Embryonic facial prominence (tissue), 1 donor: ENCODE measurements around the gene MCM10.
"Not testable (repeated sequence)": the region's sequence is repeated elsewhere in the genome, so short reads cannot be mapped to it uniquely, and the experiment has no call there.

ENCODE experiments used
- DNase-seq: peaks from one replicate; pipeline ENCODE4 v3.0.0-alpha.2; 2016; ENCODE audit errors: extremely low spot score

Gene MCM10

DNA sequence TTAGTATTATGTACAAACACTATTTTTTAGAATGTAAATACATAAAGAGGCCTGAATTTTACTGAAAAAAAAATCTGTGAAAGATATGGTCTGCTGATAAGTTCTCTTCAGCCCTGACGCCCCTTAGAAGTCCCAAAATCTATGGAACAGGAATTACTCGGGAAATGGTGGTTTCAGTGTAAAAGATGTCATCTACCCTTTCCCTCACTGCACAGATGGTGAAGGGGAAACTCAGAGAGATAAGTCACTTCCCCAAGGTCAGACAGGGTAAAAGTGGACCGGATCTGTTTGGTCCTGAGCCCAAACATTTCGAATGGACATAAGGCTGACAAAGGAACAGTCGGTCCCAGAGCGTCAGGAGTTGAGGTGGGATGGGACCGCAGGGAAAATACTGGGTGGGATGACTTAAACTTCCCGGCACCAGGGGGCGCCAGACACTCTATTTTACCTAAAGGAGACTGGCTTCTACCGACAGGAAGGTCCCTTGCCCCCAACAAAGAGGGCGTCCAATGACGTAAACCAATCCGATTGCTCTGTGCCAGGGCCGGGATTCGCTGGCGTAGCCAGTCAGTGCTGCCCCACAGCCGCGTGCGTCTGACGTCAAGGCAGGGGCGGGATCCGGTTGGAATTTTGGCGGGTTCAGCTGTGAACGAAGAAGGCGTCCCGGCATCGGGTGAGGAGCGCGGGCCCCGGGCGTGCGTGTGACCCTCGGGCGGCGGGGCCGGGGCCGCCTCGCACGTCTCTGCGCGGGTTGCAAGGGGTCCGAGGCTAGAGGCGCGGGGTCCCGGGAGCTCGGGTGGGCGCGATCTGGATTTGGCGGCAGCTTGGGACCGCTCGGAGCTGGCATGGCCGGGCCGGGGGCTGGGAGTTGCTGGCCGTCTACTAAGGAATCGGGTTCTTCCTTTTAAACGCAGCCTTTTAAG is at the start of gene MCM10:
Gene MCM10, plus strand, starts transcription at position 625 of the 923 bp plus-strand sequence. CDS start 2,645 bp downstream, outside the sequence.
- peak; percentile 97 for DNase-seq

DNA sequence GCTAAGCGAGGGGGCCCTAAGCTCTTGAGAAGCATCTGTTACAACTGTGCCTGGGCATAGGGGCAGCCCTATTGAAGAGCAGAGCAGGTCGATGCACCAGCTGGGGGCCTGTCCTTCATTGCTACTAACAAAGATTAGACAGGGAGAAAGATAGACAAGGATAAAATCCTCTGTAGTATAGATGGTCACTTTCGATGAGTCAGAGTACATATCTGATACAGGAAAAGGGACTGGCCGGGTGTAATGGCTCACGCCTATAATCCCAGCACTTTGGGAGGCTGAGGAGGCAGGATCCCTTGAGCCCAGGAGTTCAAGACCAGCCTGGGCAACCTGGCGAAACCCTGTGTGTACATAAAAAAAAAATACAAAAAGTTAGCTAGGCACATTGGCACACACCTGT is 47.8 kb upstream of the MCM10 start:
- no peak for DNase-seq

DNA sequence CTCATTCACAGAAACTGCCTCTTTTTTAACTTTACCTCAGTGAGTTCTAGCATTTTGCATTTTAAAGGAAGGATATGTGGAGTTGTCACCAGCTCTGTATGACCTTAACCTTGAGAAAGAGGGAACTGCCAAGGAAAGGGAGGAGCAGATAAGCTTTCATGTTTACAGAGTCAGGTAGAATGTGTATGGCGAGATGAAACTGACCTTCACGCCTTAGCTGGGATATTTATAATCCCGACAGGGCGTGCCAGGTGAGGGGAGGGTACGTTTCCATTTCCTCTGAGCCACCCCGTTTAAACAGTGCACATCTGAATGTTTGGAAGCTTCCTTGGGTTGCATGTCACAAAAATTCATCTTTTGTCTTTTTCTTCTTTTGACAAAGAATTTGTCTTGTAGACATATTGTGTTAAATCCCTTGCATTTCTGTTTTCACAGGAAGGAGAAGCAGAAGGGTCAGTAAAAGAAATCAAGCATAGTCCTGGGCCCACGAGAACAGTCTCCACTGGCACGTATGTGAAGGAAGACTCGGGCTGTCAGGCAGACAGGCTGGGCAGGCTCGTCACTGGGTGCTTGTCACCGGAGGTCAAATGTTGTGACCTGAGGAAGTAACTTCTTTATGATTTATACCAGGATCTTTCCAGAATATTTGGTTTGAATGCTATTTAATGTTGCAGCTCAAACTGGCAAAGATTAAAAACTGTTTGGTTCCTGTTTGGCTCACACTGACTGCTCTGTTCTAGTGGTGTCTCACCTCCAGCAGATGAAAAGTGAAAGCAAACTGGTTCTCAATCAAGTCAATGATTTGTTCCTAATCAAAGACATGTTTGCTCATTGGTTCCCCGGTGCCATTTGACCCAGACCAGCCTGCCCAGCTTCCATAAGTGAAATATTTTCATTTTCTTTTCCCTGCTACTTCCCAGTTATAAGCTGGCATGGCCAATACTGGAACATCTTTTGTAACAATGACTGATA is 45.2 kb upstream of the MCM10 start:
- no peak for DNase-seq

GRCh38 chr10:13117841-13118783 is 43.2 kb upstream of the MCM10 start:
- no peak for DNase-seq

- no peak for DNase-seq
Measured at GRCh38 chr10:13118784-13119410, 42.5 kb upstream of the MCM10 start.

GRCh38 chr10:13120786-13121499 is 40.4 kb upstream of the MCM10 start:
- DNase-seq = no peak

GRCh38 chr10:13121500-13121854 is 39.9 kb upstream of the MCM10 start:
- no peak for DNase-seq

- no peak for DNase-seq
Measured at GRCh38 chr10:13136651-13137050, 24.7 kb upstream of the MCM10 start.

- DNase-seq = no peak
Measured at GRCh38 chr10:13139150-13139549, 22.2 kb upstream of the MCM10 start.

DNA sequence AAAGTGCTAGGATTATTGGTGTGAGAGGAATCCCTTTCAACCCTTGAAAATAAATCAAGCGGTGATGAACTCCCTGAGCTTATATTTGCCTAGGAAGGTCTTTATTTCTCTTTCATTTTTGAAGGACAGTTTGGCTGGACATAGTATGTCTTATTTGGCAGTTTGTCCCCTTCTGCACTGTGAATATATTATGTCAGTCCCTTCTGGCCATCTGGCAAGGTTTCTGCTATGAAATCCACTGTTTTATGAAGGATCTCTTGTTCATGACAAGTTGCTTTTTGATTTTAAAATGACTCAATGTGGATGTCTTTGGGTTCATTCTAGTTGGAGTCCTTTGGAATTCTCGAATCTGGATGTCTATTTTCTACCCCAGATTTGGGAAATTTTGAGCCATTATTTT is 21.7 kb upstream of the MCM10 start:
- DNase-seq = no peak

DNA sequence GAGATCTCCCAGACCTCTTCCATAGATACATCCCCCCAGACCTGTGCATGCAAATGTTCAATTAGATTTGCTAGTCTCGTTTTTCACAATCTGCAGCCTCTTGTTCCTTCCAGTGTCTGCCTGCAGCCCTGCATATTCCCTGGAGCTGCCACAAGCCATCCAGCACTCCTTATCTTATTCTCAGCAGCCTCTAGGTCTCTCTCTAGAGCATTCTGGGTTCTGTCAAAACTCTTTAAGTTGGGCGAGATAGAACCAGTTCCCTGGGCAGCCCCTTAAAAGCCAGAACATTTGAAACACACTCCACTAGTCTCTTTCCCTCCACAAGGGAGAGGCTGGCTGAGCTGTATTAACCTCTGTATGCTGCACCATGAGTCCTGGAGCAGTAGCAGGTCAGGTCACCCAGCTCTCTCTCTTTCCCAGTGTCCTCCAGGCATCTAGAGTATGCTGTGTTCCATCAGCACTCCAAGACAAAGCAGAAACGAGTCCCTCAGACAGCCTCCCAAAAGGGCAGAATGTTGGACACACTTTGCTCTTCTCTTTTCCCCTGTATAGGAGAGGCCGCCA is 20.6 kb upstream of the MCM10 start:
- no peak for DNase-seq

DNA sequence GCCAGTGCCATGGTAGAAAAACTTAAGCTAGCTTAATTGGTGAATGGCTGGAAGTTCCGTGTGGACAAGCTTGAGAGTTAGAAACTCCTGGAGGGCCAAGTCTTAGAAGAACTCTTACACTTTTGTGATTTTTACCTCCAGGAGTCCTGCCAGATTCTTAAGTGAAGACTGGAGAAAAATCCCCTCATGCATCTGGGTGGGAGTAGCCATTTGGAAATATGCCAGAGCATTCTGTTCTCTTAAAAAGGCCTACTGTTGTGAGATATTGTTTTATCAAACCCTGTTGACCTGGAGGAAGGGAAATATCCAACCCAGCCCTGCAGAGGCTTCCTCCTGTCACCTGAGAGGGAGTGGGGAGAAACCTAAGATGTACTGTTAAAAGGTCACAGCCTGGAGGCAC is 17.6 kb upstream of the MCM10 start:
- no peak for DNase-seq

GRCh38 chr10:13144814-13145213 is 16.5 kb upstream of the MCM10 start:
- DNase-seq = no peak

DNA sequence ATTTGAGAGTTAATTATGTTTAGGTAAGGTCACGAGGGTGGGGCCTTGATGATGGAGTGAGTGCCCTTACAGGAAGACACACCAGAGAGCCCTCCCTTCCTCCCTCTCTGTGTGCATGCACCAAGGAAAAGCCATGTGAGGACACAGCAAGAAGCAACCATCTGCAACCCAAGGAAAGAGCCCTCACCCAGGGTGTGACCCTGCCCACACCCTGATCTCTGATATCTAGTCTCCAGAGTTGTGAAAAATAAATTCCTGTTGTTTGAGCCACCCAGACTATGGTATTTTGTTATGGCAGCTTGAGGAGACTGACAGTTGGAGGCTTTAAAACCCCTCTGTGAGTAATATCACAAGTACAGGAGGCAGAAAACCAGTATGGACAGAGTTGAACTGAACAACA is 15.0 kb upstream of the MCM10 start:
- DNase-seq = no peak

GRCh38 chr10:13147161-13147560 is 14.2 kb upstream of the MCM10 start:
- DNase-seq = no peak

DNA sequence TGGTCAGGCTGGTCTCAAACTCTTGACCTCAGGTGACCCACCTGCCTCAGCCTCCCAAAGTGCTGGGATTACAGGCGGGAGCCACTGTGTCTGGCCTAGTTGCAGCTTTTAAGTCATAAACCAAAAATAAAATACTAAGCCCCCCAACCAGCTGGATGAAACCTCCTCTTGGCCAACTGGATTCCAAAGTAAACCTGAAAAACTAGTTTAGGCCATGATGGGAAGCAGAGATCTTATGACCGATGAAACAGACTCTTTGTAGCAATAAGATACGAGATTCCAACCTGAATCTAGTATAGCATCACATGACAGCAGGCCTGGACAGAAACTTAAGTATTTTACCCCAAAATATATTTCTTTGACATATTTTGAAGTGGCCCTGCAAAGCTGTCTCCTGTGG is 9.1 kb upstream of the MCM10 start:
- DNase-seq = no peak

DNA sequence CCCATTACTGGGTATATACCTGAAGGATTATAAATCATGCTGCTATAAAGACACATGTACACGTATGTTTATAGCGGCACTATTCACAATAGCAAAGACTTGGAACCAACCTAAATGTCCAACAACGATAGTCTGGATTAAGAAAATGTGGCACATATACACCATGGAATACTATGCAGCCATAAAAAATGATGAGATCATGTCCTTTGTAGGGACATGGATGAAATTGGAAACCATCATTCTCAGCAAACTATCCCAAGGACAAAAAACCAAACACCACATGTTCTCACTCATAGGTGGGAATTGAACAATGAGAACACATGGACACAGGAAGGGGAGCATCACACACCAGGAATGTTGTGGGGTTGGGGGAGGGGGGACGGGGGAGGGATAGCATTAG is 5.5 kb upstream of the MCM10 start:
- not testable (repeated sequence) for DNase-seq

- no peak for DNase-seq
Measured at GRCh38 chr10:13158401-13158800, 3.0 kb upstream of the MCM10 start.

DNA sequence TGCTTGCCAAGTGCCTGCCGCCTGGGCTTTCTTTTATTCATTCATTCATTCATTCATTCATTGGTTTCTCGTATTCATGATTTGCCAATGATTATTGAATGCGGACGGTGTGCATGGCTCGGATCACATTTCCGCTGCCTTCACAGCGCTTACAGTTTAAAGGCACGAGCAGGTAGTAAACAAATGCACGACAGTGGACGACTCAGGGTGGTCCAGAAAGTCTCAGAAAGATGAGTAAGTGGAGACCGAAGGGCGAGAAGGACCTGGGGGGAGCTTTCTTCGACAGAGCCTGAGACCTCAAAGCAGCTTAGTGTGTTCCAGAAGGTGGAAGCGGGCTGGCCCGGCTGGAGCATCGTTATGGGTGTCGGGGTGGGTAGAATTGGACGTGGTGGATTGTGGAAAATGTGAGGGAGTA is 506 bp downstream of the MCM10 start:
- DNase-seq = no peak

- DNase-seq = no peak
Measured at GRCh38 chr10:13163859-13164258, 2.5 kb downstream of the MCM10 start.
